Glomerular visceral epithelial cell (primary cell): ENCODE results near the gene ARID1B.

ENCODE experiments used
- DNase-seq: peaks from one replicate; pipeline ENCODE4 v3.0.0-alpha.2; 2016; ENCODE audit errors: extremely low spot score

The ARID1B gene

GRCh38 chr6:156877126-156877863 lies 100.1 kb downstream of the ARID1B start:
- no peak for DNase-seq

- DNase-seq: no peak
Observed at GRCh38 chr6:156878681-156879080, 101.5 kb downstream of the ARID1B start.

- DNase-seq: no peak
Observed at GRCh38 chr6:156879186-156879585, 102.0 kb downstream of the ARID1B start.

GRCh38 chr6:156879591-156879990 lies 102.4 kb downstream of the ARID1B start:
- DNase-seq: no peak

- DNase-seq: no peak
Observed at GRCh38 chr6:156880913-156881312, 103.7 kb downstream of the ARID1B start.

- no peak for DNase-seq
Observed at GRCh38 chr6:156881687-156882629, 104.8 kb downstream of the ARID1B start.

- no peak for DNase-seq
Observed at GRCh38 chr6:156883497-156884252, 106.5 kb downstream of the ARID1B start.

GRCh38 chr6:156884306-156884705 lies 107.1 kb downstream of the ARID1B start:
- DNase-seq: no peak

GRCh38 chr6:156885562-156885961 lies 108.4 kb downstream of the ARID1B start:
- no peak for DNase-seq

GRCh38 chr6:156886409-156886808 lies 109.2 kb downstream of the ARID1B start:
- no peak for DNase-seq

- no peak for DNase-seq
Observed at GRCh38 chr6:156887623-156888269, 110.6 kb downstream of the ARID1B start.

- DNase-seq: no peak
Observed at GRCh38 chr6:156889469-156889868, 112.3 kb downstream of the ARID1B start.

- DNase-seq: no peak
Observed at GRCh38 chr6:156889986-156890385, 112.8 kb downstream of the ARID1B start.

GRCh38 chr6:156890627-156891314 lies 113.6 kb downstream of the ARID1B start:
- DNase-seq: no peak

GRCh38 chr6:156897907-156898531 lies 120.8 kb downstream of the ARID1B start:
- no peak for DNase-seq

GRCh38 chr6:156899071-156899470 lies 121.9 kb downstream of the ARID1B start:
- no peak for DNase-seq

GRCh38 chr6:156899532-156900135 lies 122.5 kb downstream of the ARID1B start:
- no peak for DNase-seq

GRCh38 chr6:156900292-156900691 lies 123.1 kb downstream of the ARID1B start:
- DNase-seq: no peak

GRCh38 chr6:156901309-156902019 lies 124.3 kb downstream of the ARID1B start:
- no peak for DNase-seq
